ENCODE measurements around the gene LRP2. TPM values are rescaled to one million over a fixed set of nuclear protein-coding genes. Genes with fewer than 3 reads are reported as not detected.

LRP2 gene
- polyA plus RNA-seq, 3 donors, result not detected

DNA sequence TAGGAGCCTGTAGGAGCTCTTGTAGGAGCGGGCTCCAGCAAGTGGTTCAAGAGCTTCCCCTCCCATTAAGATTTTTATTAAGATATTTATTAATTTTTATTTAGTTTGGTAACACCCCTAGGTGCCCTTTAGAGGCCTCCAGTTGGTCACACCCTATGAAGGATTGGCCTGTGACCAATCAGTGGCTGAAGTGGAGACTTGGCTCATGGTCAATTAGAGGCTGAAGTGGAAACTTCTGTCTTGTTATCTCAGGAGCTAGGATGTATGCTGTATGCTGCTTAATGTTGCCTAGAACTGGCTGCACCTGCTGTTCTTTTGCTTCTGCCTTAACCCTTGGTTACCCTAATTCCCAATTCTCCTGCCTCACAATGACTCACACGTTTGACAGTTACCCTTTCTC lies 244.3 kb downstream of the LRP2 start:
- H4K20me1 ChIP-seq (ENCODE audit: insufficient read depth, low read length), result no peaks in the 10 kb centered on the region
- H3K27me3 Mint-ChIP-seq (ENCODE audit: low read depth in 3 of 3), result peaks cover 0 to 4% (median 3%) of the 10 kb centered on the region in 3 donors
- 83% methylated on average over 1 of the region's 2 CpGs for WGBS (ENCODE audit: insufficient coverage)
- H3K4me3 Mint-ChIP-seq, result no peak overlapping the region
- no peak overlapping the region for H3K4me3 ChIP-seq (replicated peaks in 1 of 3; ENCODE audit: low read depth in 2 of 3, low read length in 3 of 3)
- H3K79me2 ChIP-seq (ENCODE audit: insufficient read depth, low read length), result no peaks in the 10 kb centered on the region
- peaks cover 0 to 4% of the 10 kb centered on the region in 2 donors for H3K4me1 ChIP-seq (ENCODE audit: control insufficient read depth in 1 of 2, insufficient read depth in 2 of 2, low read length in 2 of 2)
- no peaks in the 10 kb centered on the region for H3K9me3 ChIP-seq (replicated peaks in 1 of 2; ENCODE audit: control insufficient read depth in 1 of 2, insufficient read depth in 1 of 2, low read length in 2 of 2)
- no peaks in the 10 kb centered on the region for H3K36me3 ChIP-seq (replicated peaks in 1 of 2; ENCODE audit: control insufficient read depth in 1 of 2, insufficient read depth in 2 of 2, low read length in 2 of 2)
- H2AFZ ChIP-seq (ENCODE audit: insufficient read depth, low read depth, low read length, poor library complexity, severe bottlenecking), result no peak overlapping the region
- peaks cover 0 to 7% (median 2%) of the 10 kb centered on the region in 7 donors for H3K9me3 Mint-ChIP-seq
- H3K9ac ChIP-seq (ENCODE audit: insufficient read depth, low read length, poor library complexity, severe bottlenecking), result no peak overlapping the region
- TF ChIP-seq, protein P1, sequence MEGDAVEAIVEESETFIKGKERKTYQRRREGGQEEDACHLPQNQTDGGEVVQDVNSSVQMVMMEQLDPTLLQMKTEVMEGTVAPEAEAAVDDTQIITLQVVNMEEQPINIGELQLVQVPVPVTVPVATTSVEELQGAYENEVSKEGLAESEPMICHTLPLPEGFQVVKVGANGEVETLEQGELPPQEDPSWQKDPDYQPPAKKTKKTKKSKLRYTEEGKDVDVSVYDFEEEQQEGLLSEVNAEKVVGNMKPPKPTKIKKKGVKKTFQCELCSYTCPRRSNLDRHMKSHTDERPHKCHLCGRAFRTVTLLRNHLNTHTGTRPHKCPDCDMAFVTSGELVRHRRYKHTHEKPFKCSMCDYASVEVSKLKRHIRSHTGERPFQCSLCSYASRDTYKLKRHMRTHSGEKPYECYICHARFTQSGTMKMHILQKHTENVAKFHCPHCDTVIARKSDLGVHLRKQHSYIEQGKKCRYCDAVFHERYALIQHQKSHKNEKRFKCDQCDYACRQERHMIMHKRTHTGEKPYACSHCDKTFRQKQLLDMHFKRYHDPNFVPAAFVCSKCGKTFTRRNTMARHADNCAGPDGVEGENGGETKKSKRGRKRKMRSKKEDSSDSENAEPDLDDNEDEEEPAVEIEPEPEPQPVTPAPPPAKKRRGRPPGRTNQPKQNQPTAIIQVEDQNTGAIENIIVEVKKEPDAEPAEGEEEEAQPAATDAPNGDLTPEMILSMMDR (IDR thresholded peaks at IDR 0.05), result no peak
- no peak overlapping the region for H3K4me2 ChIP-seq (replicated peaks; ENCODE audit: extremely low read depth, low read length, poor library complexity, severe bottlenecking)
- no peak overlapping the region for H3K27ac Mint-ChIP-seq
- no peak overlapping the region for H3K27ac ChIP-seq (ENCODE audit: low read depth in 1 of 2, low read length in 2 of 2)
- intact Hi-C loops (cut with micrococcal nuclease), result no loop called here
- H3K27me3 ChIP-seq (ENCODE audit: control insufficient read depth in 2 of 2, insufficient read depth in 2 of 2, low read length in 2 of 2), result no peaks in the 10 kb centered on the region
- no peaks in the 10 kb centered on the region for H3K36me3 Mint-ChIP-seq
- peaks cover 11% of the 10 kb centered on the region for H3K4me1 Mint-ChIP-seq
- no peak for DNase-seq

DNA sequence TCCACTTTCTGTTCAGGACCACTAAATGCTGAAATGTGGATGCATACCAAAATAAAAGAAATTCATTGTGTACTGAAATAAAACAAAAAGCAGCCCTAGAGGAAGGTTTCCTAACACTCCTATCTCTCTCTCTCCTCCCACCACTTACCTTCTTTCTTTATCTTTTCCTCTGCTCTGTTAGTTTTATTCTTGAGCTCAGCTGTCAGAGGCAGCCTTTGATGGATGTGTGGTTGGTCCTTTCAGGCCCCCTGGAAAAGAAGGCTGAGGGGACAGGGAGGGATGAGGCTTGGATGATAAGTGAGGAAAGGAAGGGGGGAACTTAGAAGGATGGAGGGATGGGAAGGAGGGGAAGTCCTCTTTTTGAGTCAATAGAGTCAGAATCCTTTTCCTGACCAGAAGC lies 245.3 kb downstream of the LRP2 start:
- H3K4me1 ChIP-seq (ENCODE audit: control insufficient read depth in 1 of 2, insufficient read depth in 2 of 2, low read length in 2 of 2), result peaks cover 0 to 4% of the 10 kb centered on the region in 2 donors
- no peak overlapping the region for H3K9ac ChIP-seq (ENCODE audit: insufficient read depth, low read length, poor library complexity, severe bottlenecking)
- Mint-ChIP-seq H3K36me3 (no peaks in the 10 kb centered on the region), H3K4me3 (no peak overlapping the region), H3K4me1 (peaks cover 11% of the 10 kb centered on the region), H3K27ac (peak overlapping the region in 1 of 7 donors; percentile 43), H3K27me3 (ENCODE audit: low read depth in 3 of 3) (peaks cover 0 to 4% (median 3%) of the 10 kb centered on the region in 3 donors), H3K9me3 (peaks cover 0 to 7% (median 0%) of the 10 kb centered on the region in 7 donors)
- no peaks in the 10 kb centered on the region for H3K36me3 ChIP-seq (replicated peaks in 1 of 2; ENCODE audit: control insufficient read depth in 1 of 2, insufficient read depth in 2 of 2, low read length in 2 of 2)
- no peak overlapping the region for H3K4me3 ChIP-seq (replicated peaks in 1 of 3; ENCODE audit: low read depth in 2 of 3, low read length in 3 of 3)
- no peak overlapping the region for H2AFZ ChIP-seq (ENCODE audit: insufficient read depth, low read depth, low read length, poor library complexity, severe bottlenecking)
- H3K4me2 ChIP-seq (replicated peaks; ENCODE audit: extremely low read depth, low read length, poor library complexity, severe bottlenecking), result no peak overlapping the region
- H3K27me3 ChIP-seq (ENCODE audit: control insufficient read depth in 2 of 2, insufficient read depth in 2 of 2, low read length in 2 of 2), result no peaks in the 10 kb centered on the region
- TF ChIP-seq, protein P1 (IDR thresholded peaks at IDR 0.05), result no peak
- DNase-seq, result no peak
- no peak overlapping the region for H3K27ac ChIP-seq (ENCODE audit: low read depth in 1 of 2, low read length in 2 of 2)
- no peaks in the 10 kb centered on the region for H4K20me1 ChIP-seq (ENCODE audit: insufficient read depth, low read length)
- intact Hi-C loops (cut with micrococcal nuclease), result no loop called here
- H3K9me3 ChIP-seq (replicated peaks in 1 of 2; ENCODE audit: control insufficient read depth in 1 of 2, insufficient read depth in 1 of 2, low read length in 2 of 2), result no peaks in the 10 kb centered on the region
- H3K79me2 ChIP-seq (ENCODE audit: insufficient read depth, low read length), result no peaks in the 10 kb centered on the region
